SK-N-SH treated with all-trans-retinoic acid at 6 μM for 48 hours (cell line): ENCODE results near the gene PRR5L.

Experiments
- BACH2 ChIP-seq: fragments of 250-450 bp; sonication (Bioruptor Pico); IDR thresholded peaks from 2 replicates; pipeline ENCODE4 v1.9.0; 2021; ENCODE audit warnings: mild to moderate bottlenecking, borderline replicate concordance
- OSR1 ChIP-seq: fragments of 250-450 bp; sonication (Bioruptor Pico); IDR thresholded peaks from 2 replicates; pipeline ENCODE4 v1.8.0; 2022; ENCODE audit warnings: moderate library complexity, mild to moderate bottlenecking, inconsistent platforms
- PATZ1 ChIP-seq: fragments of 250-450 bp; sonication (Bioruptor Pico); IDR thresholded peaks from 2 replicates; pipeline ENCODE4 v1.8.0; 2020; ENCODE audit warnings: mild to moderate bottlenecking, moderate library complexity, borderline replicate concordance
- RARB ChIP-seq: fragments of 250-450 bp; sonication (Bioruptor Pico); IDR thresholded peaks from 2 replicates; pipeline ENCODE4 v1.8.0; 2021; ENCODE audit warnings: mild to moderate bottlenecking, moderate library complexity
- ZFP3 ChIP-seq: fragments of 250-450 bp; sonication (Bioruptor Pico); IDR thresholded peaks from 2 replicates; pipeline ENCODE4 v1.5.0; 2020; ENCODE audit warnings: mild to moderate bottlenecking, moderate library complexity
- ZNF70 ChIP-seq: fragments of 450-650 bp; formaldehyde crosslinking; IDR thresholded peaks from 2 replicates; pipeline ENCODE4 v1.5.0; 2020; ENCODE audit warnings: mild to moderate bottlenecking, moderate library complexity
- ZNF8 ChIP-seq: fragments of 450-650 bp; formaldehyde crosslinking; IDR thresholded peaks from 2 replicates; pipeline ENCODE4 v1.5.0; 2020; ENCODE audit warnings: mild to moderate bottlenecking, moderate library complexity

GRCh38 chr11:36316049-36316448 is 20.0 kb downstream of the PRR5L start:
- TF ChIP-seq ZNF8 (CRISPR knock-in tag): no peak
- TF ChIP-seq PATZ1 (CRISPR knock-in tag): no peak
- TF ChIP-seq RARB (CRISPR knock-in tag): no peak
- no peak for TF ChIP-seq ZFP3 (CRISPR knock-in tag)
- TF ChIP-seq OSR1 (CRISPR knock-in tag): no peak
- TF ChIP-seq ZNF70 (CRISPR knock-in tag): no peak
- no peak for TF ChIP-seq BACH2 (CRISPR knock-in tag)
